ENCODE data around the gene PHOSPHO1. TPM values are rescaled to one million over a fixed set of nuclear protein-coding genes. Genes with fewer than 3 reads are reported as not detected.

The PHOSPHO1 gene
- total RNA-seq, 1 experiment from 2014 or later, result 0.54 TPM

GRCh38 chr17:49229076-49229804, 1.3 kb downstream of the PHOSPHO1 start:
- ATAC-seq (no peak), DNase-seq (ENCODE audit: low read depth, low spot score) (no peak)
- Histone ChIP-seq H3K27ac (ENCODE audit: low read length) (no peak overlapping the region), H3K4me1 (ENCODE audit: control insufficient read depth, insufficient read depth, low read length) (peaks cover 10% of the 10 kb centered on the region), H3K36me3 (ENCODE audit: control insufficient read depth, insufficient read depth, low read length) (no peaks in the 10 kb centered on the region; the same call in 1 of the 2 replicates), H3K27me3 (ENCODE audit: control insufficient read depth, insufficient read depth, low read length) (peaks cover 5% of the 10 kb centered on the region; the same call in 1 of the 2 replicates), H3K9me3 (ENCODE audit: control insufficient read depth, insufficient read depth, low read depth, low read length) (no peaks in the 10 kb centered on the region), H3K4me3 (ENCODE audit: low read depth in 2 of 2, low read length in 2 of 2) (0 out of 4 replicates have a peak overlapping the region, but pooled peaks of 1 of the 2 experiments have one; percentile 12)
- intact Hi-C loops (cut with micrococcal nuclease; ENCODE audit: unreplicated experiment) (loop anchor here (10.0 kb wide), 1 partner anchor 174 kb away; no protein-coding TSS in a partner anchor), in situ Hi-C loops (cut with HindIII; ENCODE audit: low pct_unique_long_range_greater_than_20kb, low sequenced_read_pairs) (no loop called here)
- BruUV-seq (replicated peaks), result no TSS peak
- ChIA-PET POLR2A (interaction anchor here (0.5 to 0.6 kb wide), 3 partner anchors 65 to 462 kb away, joined by 3 to 5 read pairs (median 5); no protein-coding TSS in a partner anchor), CTCF (interaction anchor here (0.6 to 0.7 kb wide), 2 partner anchors 17 to 39 kb away, joined by 3 to 8 read pairs; no protein-coding TSS in a partner anchor)
- TF ChIP-seq CTCF (IDR thresholded peaks at IDR 0.05) (no peak), REST (IDR thresholded peaks at IDR 0.05; ENCODE audit: insufficient read depth in 1 of 2, low read depth in 2 of 2, low read length in 1 of 2) (no peak), TCF7L2 (IDR thresholded peaks at IDR 0.05; ENCODE audit: low read depth, low read length) (no peak), SIN3A (IDR thresholded peaks at IDR 0.05; ENCODE audit: borderline replicate concordance, insufficient read depth, low read depth, low read length) (no peak), POLR2AphosphoS5 (IDR thresholded peaks at IDR 0.05; ENCODE audit: low read depth, low read length) (no peak)

GRCh38 chr17:49227436-49228261, 2.9 kb downstream of the PHOSPHO1 start:
- Histone ChIP-seq H3K36me3 (ENCODE audit: control insufficient read depth, insufficient read depth, low read length) (no peaks in the 10 kb centered on the region; the same call in 1 of the 2 replicates), H3K4me3 (ENCODE audit: low read depth in 2 of 2, low read length in 2 of 2) (no peak overlapping the region), H3K27ac (ENCODE audit: low read length) (no peak overlapping the region), H3K4me1 (ENCODE audit: control insufficient read depth, insufficient read depth, low read length) (peaks cover 17% of the 10 kb centered on the region), H3K9me3 (ENCODE audit: control insufficient read depth, insufficient read depth, low read depth, low read length) (no peaks in the 10 kb centered on the region), H3K27me3 (ENCODE audit: control insufficient read depth, insufficient read depth, low read length) (peaks cover 5% of the 10 kb centered on the region; the same call in 1 of the 2 replicates)
- DNase-seq (ENCODE audit: low read depth, low spot score) (peak; percentile 61), ATAC-seq (peak; percentile 78)
- BruUV-seq (replicated peaks), result no TSS peak
- TF ChIP-seq CTCF (IDR thresholded peaks at IDR 0.05) (peak; percentile 99), POLR2AphosphoS5 (IDR thresholded peaks at IDR 0.05; ENCODE audit: low read depth, low read length) (no peak)
- ChIA-PET POLR2A (interaction anchor here (0.5 kb wide), 1 partner anchor 216 kb away, joined by 4 read pairs; no protein-coding TSS in a partner anchor), CTCF (interaction anchor here (0.8 to 1.4 kb wide), 5 partner anchors 13 to 192 kb away, joined by 3 to 8 read pairs (median 5); no protein-coding TSS in a partner anchor)
- intact Hi-C loops (cut with micrococcal nuclease; ENCODE audit: unreplicated experiment) (loop anchor here (2.0 to 10.0 kb wide), 2 partner anchors 47 to 173 kb away; no protein-coding TSS in a partner anchor), in situ Hi-C loops (cut with HindIII; ENCODE audit: low pct_unique_long_range_greater_than_20kb, low sequenced_read_pairs) (no loop called here)

Measured in Panc1 (cell line).